ENCODE measurements around the gene ZNF3. TPM values are rescaled to one million over a fixed set of nuclear protein-coding genes. Genes with fewer than 3 reads are reported as not detected.

The ZNF3 gene
- polyA plus RNA-seq, 2 of the 4 experiments (the other 2 are of a cell fraction): 22.5 to 30.2 TPM

GRCh38 chr7:100074841-100075240, 6.7 kb downstream of the ZNF3 start:
- TF ChIP-seq USF2 (IDR thresholded peaks at IDR 0.05): no peak
- peak; percentile 92 for TF ChIP-seq MAFK (IDR thresholded peaks at IDR 0.05; ENCODE audit: partially characterized antibody)
- 97% methylated on average over 7 of the region's 7 CpGs for WGBS (ENCODE audit: missing lambda C conversion rate)
- CTCF ChIA-PET: interaction anchor here (0.5 to 1.7 kb wide), 4 partner anchors 25 to 538 kb away, joined by 3 to 4 read pairs (median 4); no protein-coding TSS in a partner anchor
- Histone ChIP-seq H3K4me1 (peaks cover under 1% of the 10 kb centered on the region; the same call in 1 of the 3 replicates), H3K4me2 (no peak overlapping the region), H3K27ac (no peak overlapping the region), H3K4me3 (no peak overlapping the region), H3K9me3 (peaks cover 89% of the 10 kb centered on the region)
- FAIRE-seq (no peak), DNase-seq (ENCODE audit: low read depth in 1 of 2, low spot score in 1 of 2) (no peak), ATAC-seq (no peak)
- POLR2A ChIA-PET: no interaction called here

GRCh38 chr7:100072462-100072861, 9.1 kb downstream of the ZNF3 start:
- H3K27ac ChIP-seq: no peak overlapping the region
- ChIA-PET POLR2A (interaction anchor here (1.9 kb wide), 1 partner anchor 28 kb away, joined by 5 read pairs; the partner anchor contains the start of genes AP4M1 and MCM7), CTCF (interaction anchor here (0.9 to 1.1 kb wide), 4 partner anchors 8 to 95 kb away, joined by 3 to 4 read pairs (median 3); no protein-coding TSS in a partner anchor)
- no peak for DNase-seq (ENCODE audit: low read depth in 1 of 2, low spot score in 1 of 2)
- peaks cover 100% of the 10 kb centered on the region for H3K9me3 ChIP-seq
- no peak overlapping the region for H3K4me2 ChIP-seq
- ATAC-seq: no peak
- no peak for FAIRE-seq
- no peaks in the 10 kb centered on the region for H3K4me1 ChIP-seq
- TF ChIP-seq CBX8 (IDR thresholded peaks at IDR 0.05) (no peak), SREBF2 (IDR thresholded peaks at IDR 0.05) (no peak)
- H3K4me3 ChIP-seq: no peak overlapping the region
- 94% methylated on average over 10 of the region's 10 CpGs for WGBS (ENCODE audit: missing lambda C conversion rate)

- DNase-seq (ENCODE audit: low read depth in 1 of 2, low spot score in 1 of 2): peak in 1 of 2 experiments; percentile 51
- no peak overlapping the region for H3K4me3 ChIP-seq
- no peak for FAIRE-seq
- TF ChIP-seq SREBF2 (IDR thresholded peaks at IDR 0.05) (no peak), GATA3 (IDR thresholded peaks at IDR 0.05; ENCODE audit: borderline replicate concordance) (no peak; the same call in none of the 2 replicates), HES2 (IDR thresholded peaks at IDR 0.05) (0 out of 2 replicates have a peak, but pooled peaks have one; percentile 2), RCOR1 (IDR thresholded peaks at IDR 0.05; ENCODE audit: low read depth, low read length) (no peak), HEYL (CRISPR knock-in tag; IDR thresholded peaks at IDR 0.05) (no peak), HOXB13 (CRISPR knock-in tag; IDR thresholded peaks at IDR 0.05; ENCODE audit: low read depth) (no peak), POLR2AphosphoS2 (conservative IDR thresholded peaks at IDR 0.05; ENCODE audit: low read length) (no peak), RFX5 (IDR thresholded peaks at IDR 0.05) (no peak), NFE2L2 (conservative IDR thresholded peaks at IDR 0.05; ENCODE audit: low read length) (no peak), CTCF (IDR thresholded peaks at IDR 0.05) (no peak), JUN (IDR thresholded peaks at IDR 0.05) (peak in 1 of 2 experiments; percentile 20; a peak in 1 of 5 replicates), CHD2 (IDR thresholded peaks at IDR 0.05; ENCODE audit: low read length, partially characterized antibody) (no peak), ELK1 (IDR thresholded peaks at IDR 0.05; ENCODE audit: low read depth, low read length) (no peak), CEBPB (IDR thresholded peaks at IDR 0.05) (no peak), KDM1A (IDR thresholded peaks at IDR 0.05; ENCODE audit: low read depth) (peak; percentile 87)
- peaks cover 96% of the 10 kb centered on the region for H3K9me3 ChIP-seq
- H3K4me1 ChIP-seq: no peaks in the 10 kb centered on the region
- WGBS (ENCODE audit: missing lambda C conversion rate): 92% methylated on average over 11 of the region's 11 CpGs
- ChIA-PET POLR2A (interaction anchor here (1.9 kb wide), 1 partner anchor 30 kb away, joined by 5 read pairs; the partner anchor contains the start of genes AP4M1 and MCM7), CTCF (interaction anchor here (0.6 to 1.5 kb wide), 5 partner anchors 18 to 488 kb away, joined by 3 to 9 read pairs (median 3); no protein-coding TSS in a partner anchor)
- no peak for ATAC-seq
- no peak overlapping the region for H3K27ac ChIP-seq
- no peak overlapping the region for H3K4me2 ChIP-seq
Observed at GRCh38 chr7:100071018-100071723, 10.4 kb downstream of the ZNF3 start.

Data from A549 (cell line).